GM12878 (cell line): ENCODE results near the gene ADM2. TPM values are rescaled to one million over a fixed set of nuclear protein-coding genes. Genes with fewer than 3 reads are reported as not detected.
A peak's percentile ranks its signal among the peaks of the same experiment; 100 is the strongest.

Source experiments
- BHLHE40 ChIP-seq, 2 experiments: fragments of 450-650 bp in 1 of 2; IDR thresholded peaks; 2 replicates each; pipeline ENCODE4 v1.6.1; 2011 to 2017; ENCODE audit warnings: low read depth in 2 of 2, borderline replicate concordance in 1 of 2, improper control_type of control experiment in 1 of 2, low read length in 1 of 2, mild to moderate bottlenecking in 1 of 2
- BRCA1 ChIP-seq: IDR thresholded peaks from 2 replicates; pipeline ENCODE4 v1.6.1; 2011; ENCODE audit warnings: low read depth, low read length, improper control_type of control experiment
- EGR1 ChIP-seq, 2 experiments: IDR thresholded peaks; 1 replicate in 1 of 2; 2 replicates in 1 of 2; pipeline ENCODE4 v1.6.1; 2011 to 2012; ENCODE audit warnings: low read depth in 2 of 2, low read length in 2 of 2, borderline replicate concordance in 1 of 2, mild to moderate bottlenecking in 1 of 2, moderate library complexity in 1 of 2
- FOXM1 ChIP-seq: IDR thresholded peaks from 2 replicates; pipeline ENCODE4 v1.6.1; 2012; ENCODE audit warnings: low read depth, mild to moderate bottlenecking, inconsistent platforms, low read length, moderate library complexity
- IKZF1 ChIP-seq: fragments of 450-650 bp; conservative IDR thresholded peaks from 2 replicates; pipeline ENCODE4 v1.6.1; 2017; ENCODE audit warnings: antibody characterized with exemption, mild to moderate bottlenecking
- KDM1A ChIP-seq: fragments of 200-600 bp; sonication (generic); IDR thresholded peaks from 2 replicates; pipeline ENCODE4 v1.6.1; 2016; ENCODE audit warnings: borderline replicate concordance
- MEF2B ChIP-seq: fragments of 450-650 bp; IDR thresholded peaks from 2 replicates; pipeline ENCODE4 v1.6.1; 2018; ENCODE audit warnings: mild to moderate bottlenecking, moderate library complexity; ENCODE audit not compliant: partially characterized antibody, poor library complexity, severe bottlenecking
- MYB ChIP-seq: fragments of 150-350 bp; IDR thresholded peaks from 2 replicates; pipeline ENCODE4 v1.6.1; 2014; ENCODE audit warnings: mild to moderate bottlenecking, low read depth, low read length, borderline replicate concordance
- NFYB ChIP-seq: IDR thresholded peaks from 2 replicates; pipeline ENCODE4 v1.6.1; 2011; ENCODE audit warnings: low read depth, mild to moderate bottlenecking, low read length, improper control_type of control experiment, moderate library complexity; ENCODE audit not compliant: insufficient read depth
- NR2C2 ChIP-seq: IDR thresholded peaks from 2 replicates; pipeline ENCODE4 v1.6.1; 2011; ENCODE audit warnings: borderline replicate concordance, low read depth; ENCODE audit not compliant: control insufficient read depth, insufficient read length
- PAX5 ChIP-seq: IDR thresholded peaks from 2 replicates; pipeline ENCODE4 v1.6.1; 2011; ENCODE audit warnings: low read depth, low read length, borderline replicate concordance
- POU2F2 ChIP-seq: IDR thresholded peaks from 3 replicates; pipeline ENCODE4 v1.6.1; 2011; ENCODE audit warnings: low read depth, mild to moderate bottlenecking, low read length, borderline replicate concordance
- RCOR1 ChIP-seq: conservative IDR thresholded peaks from 2 replicates; pipeline ENCODE4 v1.6.1; 2012; ENCODE audit warnings: low read depth, low read length, improper control_type of control experiment
- RFX5 ChIP-seq: IDR thresholded peaks from 2 replicates; pipeline ENCODE4 v1.6.1; 2011; ENCODE audit warnings: low read depth, low read length, improper control_type of control experiment
- SPI1 ChIP-seq: IDR thresholded peaks from 2 replicates; pipeline ENCODE4 v1.6.1; 2011; ENCODE audit warnings: low read depth, mild to moderate bottlenecking, low read length, moderate library complexity, borderline replicate concordance; ENCODE audit not compliant: insufficient read depth
- SRF ChIP-seq, 2 experiments: IDR thresholded peaks; 2 replicates each; pipeline ENCODE4 v1.6.1; 2011; ENCODE audit warnings: low read depth in 2 of 2, low read length in 2 of 2, mild to moderate bottlenecking in 1 of 2, moderate library complexity in 1 of 2
- STAT3 ChIP-seq: IDR thresholded peaks from 2 replicates; pipeline ENCODE4 v1.6.1; 2011; ENCODE audit warnings: low read depth, low read length, improper control_type of control experiment
- ZNF274 ChIP-seq: IDR thresholded peaks from one replicate; pipeline ENCODE4 v1.8.0; 2011; ENCODE audit not compliant: insufficient read length, insufficient read depth
- polyA plus RNA-seq, 11 experiments: library from polyadenylated mRNA; depleted of rRNA in 4 of 11; unstranded in 6 of 11; stranded (reverse) in 5 of 11; fragments of >200 nt; fragmentation: Nextera tagmentation in 4 of 11; fragmentation: Illumina TruSeq in 1 of 11; extraction: Ambion mirVana in 4 of 11; extraction: Trizol in 1 of 11; gene quantifications; 1 replicate in 1 of 11; 2 replicates in 10 of 11; pipeline versions ENCODE4 v1.2.1 to v1.2.3, GENCODE V29; 2011 to 2016; ENCODE audit warnings: inconsistent platforms in 2 of 11, missing spikeins in 2 of 11, low read depth in 1 of 11
- total RNA-seq, 4 experiments: library from RNA; depleted of rRNA in 3 of 4; stranded (reverse); fragments of >200 nt in 3 of 4; fragmentation: Illumina TruSeq in 1 of 4; extraction: Trizol in 1 of 4; gene quantifications; 2 replicates each; pipeline versions ENCODE4 v1.2.1 to v1.2.3, GENCODE V29; 2013 to 2021
- TF ChIP-seq, protein P1 (sequence below): fragments of 450-650 bp; IDR thresholded peaks from 2 replicates; pipeline ENCODE4 v1.6.1; 2017; ENCODE audit warnings: mild to moderate bottlenecking
- TF ChIP-seq, protein P2 (sequence below): IDR thresholded peaks from 2 replicates; pipeline ENCODE4 v1.6.1; 2011; ENCODE audit warnings: borderline replicate concordance, low read depth, mild to moderate bottlenecking, moderate library complexity, mixed read lengths, low read length; ENCODE audit not compliant: insufficient read depth; ENCODE audit errors: extremely low read length
- TF ChIP-seq, protein P3 (sequence below): fragments of 450-650 bp; IDR thresholded peaks from 2 replicates; pipeline ENCODE4 v1.6.1; 2014; ENCODE audit warnings: mild to moderate bottlenecking

Gene ADM2
- total and polyA plus RNA-seq, 10 of the 15 experiments (the other 5 are each of a cell fraction or from before 2014, with no cell fraction given), result 0.02 to 0.33 (median 0.12) TPM; not detected in 2

DNA sequence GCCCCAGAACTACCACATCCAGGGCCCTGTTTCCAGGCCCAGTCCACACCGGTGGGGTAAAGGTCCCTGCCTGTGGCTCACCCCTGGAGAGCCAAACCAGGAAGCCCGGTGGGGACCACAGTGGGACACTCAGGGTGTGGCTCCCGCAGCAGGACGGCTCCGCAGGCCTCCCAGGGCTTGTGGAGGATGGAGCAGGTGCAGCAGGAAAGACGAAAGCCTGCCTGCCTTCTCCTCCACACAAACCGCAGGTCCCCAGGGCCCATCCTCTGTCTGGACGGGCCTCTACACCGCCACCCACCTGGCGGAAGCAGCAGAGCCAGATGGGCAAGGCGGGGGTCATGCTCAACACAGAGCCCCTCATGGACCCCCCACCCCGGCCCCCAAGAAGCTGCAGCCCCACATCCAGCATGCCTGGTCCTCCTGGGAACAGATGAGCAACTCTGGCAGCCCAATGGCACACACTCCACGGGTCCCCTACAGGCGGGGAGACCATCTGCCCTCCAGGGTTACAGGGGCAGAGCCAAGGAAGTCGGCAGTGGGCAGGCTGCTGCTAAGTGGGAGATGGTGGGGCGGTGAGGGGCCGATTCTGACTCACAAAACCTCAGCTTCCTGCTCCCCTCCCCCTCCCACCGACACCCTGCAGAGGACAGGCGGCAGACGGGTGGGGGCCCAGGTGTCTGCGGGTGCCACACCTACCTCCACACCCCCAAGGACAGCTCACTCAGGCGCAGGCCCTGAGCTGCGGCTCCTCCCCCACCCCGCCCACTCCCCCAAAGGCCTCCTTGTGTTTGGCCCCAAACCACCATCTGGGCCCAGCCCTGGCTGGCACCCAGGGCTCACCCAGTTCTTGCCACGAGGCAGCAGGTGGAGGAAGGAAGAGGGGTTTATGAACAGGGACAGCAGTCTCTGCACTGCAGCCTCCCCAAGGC lies 11.7 kb upstream of the ADM2 start (continued):
- TF ChIP-seq, protein P1, sequence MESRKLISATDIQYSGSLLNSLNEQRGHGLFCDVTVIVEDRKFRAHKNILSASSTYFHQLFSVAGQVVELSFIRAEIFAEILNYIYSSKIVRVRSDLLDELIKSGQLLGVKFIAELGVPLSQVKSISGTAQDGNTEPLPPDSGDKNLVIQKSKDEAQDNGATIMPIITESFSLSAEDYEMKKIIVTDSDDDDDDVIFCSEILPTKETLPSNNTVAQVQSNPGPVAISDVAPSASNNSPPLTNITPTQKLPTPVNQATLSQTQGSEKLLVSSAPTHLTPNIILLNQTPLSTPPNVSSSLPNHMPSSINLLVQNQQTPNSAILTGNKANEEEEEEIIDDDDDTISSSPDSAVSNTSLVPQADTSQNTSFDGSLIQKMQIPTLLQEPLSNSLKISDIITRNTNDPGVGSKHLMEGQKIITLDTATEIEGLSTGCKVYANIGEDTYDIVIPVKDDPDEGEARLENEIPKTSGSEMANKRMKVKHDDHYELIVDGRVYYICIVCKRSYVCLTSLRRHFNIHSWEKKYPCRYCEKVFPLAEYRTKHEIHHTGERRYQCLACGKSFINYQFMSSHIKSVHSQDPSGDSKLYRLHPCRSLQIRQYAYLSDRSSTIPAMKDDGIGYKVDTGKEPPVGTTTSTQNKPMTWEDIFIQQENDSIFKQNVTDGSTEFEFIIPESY, result no peak
- TF ChIP-seq MYB (no peak), NFYB (no peak), POU2F2 (0 out of 3 replicates have a peak, but pooled peaks have one; percentile 30), IKZF1 (peak; percentile 73), ZNF274 (no peak), MEF2B (peak; percentile 86), RCOR1 (no peak), RFX5 (peak; percentile 46; the same call in 1 of the 2 replicates), BRCA1 (no peak), EGR1 (IDR thresholded peaks at IDR 0.05; ENCODE audit: borderline replicate concordance in 1 of 2, low read depth in 2 of 2, low read length in 2 of 2) (peak in 1 of 2 experiments; percentile 69; a peak in 2 of 3 replicates), PAX5 (peak; percentile 74), STAT3 (no peak), SPI1 (no peak), BHLHE40 (IDR thresholded peaks at IDR 0.05; ENCODE audit: borderline replicate concordance in 1 of 2, low read depth in 2 of 2, low read length in 1 of 2) (peak; percentile 56 to 70; a peak in 1 of 4 replicates), SRF (IDR thresholded peaks at IDR 0.05; ENCODE audit: low read depth in 2 of 2, low read length in 2 of 2) (no peak), NR2C2 (no peak), KDM1A (no peak), FOXM1 (no peak)
- TF ChIP-seq, protein P2, sequence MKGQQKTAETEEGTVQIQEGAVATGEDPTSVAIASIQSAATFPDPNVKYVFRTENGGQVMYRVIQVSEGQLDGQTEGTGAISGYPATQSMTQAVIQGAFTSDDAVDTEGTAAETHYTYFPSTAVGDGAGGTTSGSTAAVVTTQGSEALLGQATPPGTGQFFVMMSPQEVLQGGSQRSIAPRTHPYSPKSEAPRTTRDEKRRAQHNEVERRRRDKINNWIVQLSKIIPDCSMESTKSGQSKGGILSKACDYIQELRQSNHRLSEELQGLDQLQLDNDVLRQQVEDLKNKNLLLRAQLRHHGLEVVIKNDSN, result no peak
- TF ChIP-seq, protein P3, sequence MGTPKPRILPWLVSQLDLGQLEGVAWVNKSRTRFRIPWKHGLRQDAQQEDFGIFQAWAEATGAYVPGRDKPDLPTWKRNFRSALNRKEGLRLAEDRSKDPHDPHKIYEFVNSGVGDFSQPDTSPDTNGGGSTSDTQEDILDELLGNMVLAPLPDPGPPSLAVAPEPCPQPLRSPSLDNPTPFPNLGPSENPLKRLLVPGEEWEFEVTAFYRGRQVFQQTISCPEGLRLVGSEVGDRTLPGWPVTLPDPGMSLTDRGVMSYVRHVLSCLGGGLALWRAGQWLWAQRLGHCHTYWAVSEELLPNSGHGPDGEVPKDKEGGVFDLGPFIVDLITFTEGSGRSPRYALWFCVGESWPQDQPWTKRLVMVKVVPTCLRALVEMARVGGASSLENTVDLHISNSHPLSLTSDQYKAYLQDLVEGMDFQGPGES, result no peak
